ENCODE results near the gene NFIA.

Gene NFIA

GRCh38 chr1:61152469-61153105 lies 70.2 kb downstream of the NFIA start:
- no peak for DNase-seq (ENCODE audit: low read depth)

- no peak for DNase-seq (ENCODE audit: low read depth)
Observed at GRCh38 chr1:61156576-61157467, 74.5 kb downstream of the NFIA start.

- DNase-seq (ENCODE audit: low read depth), result no peak
Observed at GRCh38 chr1:61157468-61157987, 75.2 kb downstream of the NFIA start.

GRCh38 chr1:61158591-61158990 lies 76.2 kb downstream of the NFIA start:
- DNase-seq (ENCODE audit: low read depth), result no peak

- no peak for DNase-seq (ENCODE audit: low read depth)
Observed at GRCh38 chr1:61160526-61160925, 78.2 kb downstream of the NFIA start.

GRCh38 chr1:61162520-61163258 lies 80.3 kb downstream of the NFIA start:
- DNase-seq (ENCODE audit: low read depth), result no peak

GRCh38 chr1:61163355-61163754 lies 81.0 kb downstream of the NFIA start:
- no peak for DNase-seq (ENCODE audit: low read depth)

GRCh38 chr1:61165402-61165801 lies 83.0 kb downstream of the NFIA start:
- DNase-seq (ENCODE audit: low read depth), result no peak

- DNase-seq (ENCODE audit: low read depth), result no peak
Observed at GRCh38 chr1:61167309-61167708, 84.9 kb downstream of the NFIA start.

- no peak for DNase-seq (ENCODE audit: low read depth)
Observed at GRCh38 chr1:61169045-61169444, 86.7 kb downstream of the NFIA start.

- DNase-seq (ENCODE audit: low read depth), result no peak
Observed at GRCh38 chr1:61169634-61170033, 87.3 kb downstream of the NFIA start.

- no peak for DNase-seq (ENCODE audit: low read depth)
Observed at GRCh38 chr1:61170328-61171238, 88.2 kb downstream of the NFIA start.

GRCh38 chr1:61171346-61171745 lies 89.0 kb downstream of the NFIA start:
- DNase-seq (ENCODE audit: low read depth), result no peak

GRCh38 chr1:61171974-61172373 lies 89.6 kb downstream of the NFIA start:
- DNase-seq (ENCODE audit: low read depth), result no peak

- no peak for DNase-seq (ENCODE audit: low read depth)
Observed at GRCh38 chr1:61173118-61173517, 90.8 kb downstream of the NFIA start.

GRCh38 chr1:61174060-61174795 lies 91.9 kb downstream of the NFIA start:
- DNase-seq (ENCODE audit: low read depth), result no peak

- DNase-seq (ENCODE audit: low read depth), result no peak
Observed at GRCh38 chr1:61175976-61176375, 93.6 kb downstream of the NFIA start.

GRCh38 chr1:61181067-61182038 lies 99.0 kb downstream of the NFIA start:
- DNase-seq (ENCODE audit: low read depth), result no peak

GRCh38 chr1:61182049-61182448 lies 99.7 kb downstream of the NFIA start:
- no peak for DNase-seq (ENCODE audit: low read depth)

GRCh38 chr1:61182480-61182879 lies 100.1 kb downstream of the NFIA start:
- no peak for DNase-seq (ENCODE audit: low read depth)
